Subcutaneous adipose tissue (tissue), 4 donors: ENCODE results near the gene ZNF273. TPM values are rescaled to one million over a fixed set of nuclear protein-coding genes. Genes with fewer than 3 reads are reported as not detected.

ENCODE experiments used
- total RNA-seq, 4 donors: library from RNA; depleted of rRNA; stranded (reverse); fragments of >200 nt; gene quantifications; one replicate each; pipeline ENCODE4 v1.1.0, GENCODE V29; 2016
- TF ChIP-seq, protein P1 (sequence below): fragments of 450-650 bp; IDR thresholded peaks from one replicate; pipeline ENCODE4 v1.5.1; 2016; ENCODE audit warnings: low read depth, mild to moderate bottlenecking, control low read depth, antibody characterized with exemption, moderate library complexity

Gene ZNF273
- total RNA-seq, 4 donors from 2014 or later: 4.4 to 8.1 (median 6.8) TPM

DNA sequence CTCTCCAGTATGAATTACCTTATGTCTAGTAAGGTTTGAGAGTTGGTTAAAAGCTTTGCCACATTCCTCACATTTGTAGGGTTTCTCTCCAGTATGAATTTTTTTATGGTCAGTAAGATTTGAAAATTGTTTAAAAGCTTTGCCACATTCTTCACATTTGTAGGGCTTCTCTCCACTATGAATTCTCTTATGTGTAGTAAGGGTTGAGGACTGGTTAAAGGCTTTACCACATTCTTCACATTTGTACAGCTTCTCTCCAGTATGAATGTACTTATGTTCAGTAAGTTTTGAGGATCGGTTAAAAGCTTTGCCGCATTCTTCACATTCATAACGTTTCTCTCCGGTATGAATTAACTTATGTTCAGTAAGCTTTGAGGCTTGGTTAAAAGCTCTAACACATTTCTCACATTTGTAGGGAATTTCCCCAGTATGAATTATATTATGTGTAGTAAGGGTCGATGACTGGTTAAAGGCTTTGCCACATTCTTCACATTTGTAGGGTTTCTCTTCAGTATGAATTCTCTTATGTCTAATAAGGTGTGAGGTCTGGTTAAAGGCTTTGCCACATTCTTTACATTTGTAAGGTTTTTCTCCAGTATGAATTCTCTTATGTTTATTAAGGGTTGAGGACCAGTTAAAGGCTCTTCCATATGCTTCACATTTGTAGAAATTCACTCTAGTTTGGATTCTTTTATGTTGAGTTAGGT lies 75.6 kb downstream of the ZNF273 start:
- TF ChIP-seq, protein P1, sequence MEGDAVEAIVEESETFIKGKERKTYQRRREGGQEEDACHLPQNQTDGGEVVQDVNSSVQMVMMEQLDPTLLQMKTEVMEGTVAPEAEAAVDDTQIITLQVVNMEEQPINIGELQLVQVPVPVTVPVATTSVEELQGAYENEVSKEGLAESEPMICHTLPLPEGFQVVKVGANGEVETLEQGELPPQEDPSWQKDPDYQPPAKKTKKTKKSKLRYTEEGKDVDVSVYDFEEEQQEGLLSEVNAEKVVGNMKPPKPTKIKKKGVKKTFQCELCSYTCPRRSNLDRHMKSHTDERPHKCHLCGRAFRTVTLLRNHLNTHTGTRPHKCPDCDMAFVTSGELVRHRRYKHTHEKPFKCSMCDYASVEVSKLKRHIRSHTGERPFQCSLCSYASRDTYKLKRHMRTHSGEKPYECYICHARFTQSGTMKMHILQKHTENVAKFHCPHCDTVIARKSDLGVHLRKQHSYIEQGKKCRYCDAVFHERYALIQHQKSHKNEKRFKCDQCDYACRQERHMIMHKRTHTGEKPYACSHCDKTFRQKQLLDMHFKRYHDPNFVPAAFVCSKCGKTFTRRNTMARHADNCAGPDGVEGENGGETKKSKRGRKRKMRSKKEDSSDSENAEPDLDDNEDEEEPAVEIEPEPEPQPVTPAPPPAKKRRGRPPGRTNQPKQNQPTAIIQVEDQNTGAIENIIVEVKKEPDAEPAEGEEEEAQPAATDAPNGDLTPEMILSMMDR: no peak

Other genes with a start within 250 kb of the ZNF273 start
- 1 to 10 TPM; 3.9 to 9.5 (median 4.3) TPM for gene ZNF107, start 237.1 kb upstream of the ZNF273 start, total RNA-seq
- gene ZNF138, start 108.8 kb upstream of the ZNF273 start, total RNA-seq: 10 to 100 TPM; 11.2 to 14.9 (median 12.7) TPM
- 10 to 100 TPM; 51.2 to 89.6 (median 71.6) TPM for gene ZNF117, start 87.8 kb downstream of the ZNF273 start, total RNA-seq
- 100 to 1,000 TPM in 1 of 4 donors, 10 to 100 TPM in 3; 57.8 to 113 (median 73.2) TPM for gene ERV3-1, start 103.4 kb downstream of the ZNF273 start, total RNA-seq